Vagina (tissue), 2 donors: ENCODE data around the gene CTNNAL1. TPM values are rescaled to one million over a fixed set of nuclear protein-coding genes. Genes with fewer than 3 reads are reported as not detected.

ENCODE experiments used
- DNase-seq, 2 donors: peaks; one replicate each; pipeline ENCODE4 v3.0.0-alpha.2; 2017; ENCODE audit errors: extremely low spot score in 2 of 2
- H3K27ac ChIP-seq: fragments of 200-600 bp; sonication (generic); one replicate; pipeline ENCODE4 v1.5.1; 2019
- H3K27me3 ChIP-seq: fragments of 200-600 bp; sonication (generic); one replicate; pipeline ENCODE4 v1.5.1; 2019
- H3K36me3 ChIP-seq, 2 donors: fragments of 200-600 bp; sonication (generic); one replicate each; pipeline ENCODE4 v1.5.1; 2017 to 2019
- H3K4me1 ChIP-seq: fragments of 200-600 bp; sonication (generic); one replicate; pipeline ENCODE4 v1.5.1; 2019
- H3K4me3 ChIP-seq, 2 donors: fragments of 200-600 bp; sonication (generic); 1 replicate in 1 of 2; 2 replicates in 1 of 2; pipeline ENCODE4 v1.5.1; 2016 to 2019
- H3K9me3 ChIP-seq: fragments of 200-600 bp; sonication (generic); one replicate; pipeline ENCODE4 v1.5.1; 2019
- CTCF ChIP-seq, 3 experiments: fragments of 450-650 bp in 2 of 3; fragments of 200-600 bp in 1 of 3; sonication (generic) in 1 of 3; IDR thresholded peaks; one replicate each; pipeline ENCODE4 v1.5.1; 2017 to 2019; ENCODE audit warnings: antibody characterized with exemption in 3 of 3, mild to moderate bottlenecking in 2 of 3, moderate library complexity in 2 of 3
- POLR2A ChIP-seq, 2 donors: fragments of 450-650 bp; IDR thresholded peaks; one replicate each; pipeline ENCODE4 v1.6.1; 2017; ENCODE audit warnings: antibody characterized with exemption in 2 of 2, mild to moderate bottlenecking in 2 of 2, moderate library complexity in 2 of 2
- POLR2AphosphoS5 ChIP-seq, 2 donors: sonication (generic); formaldehyde crosslinking; IDR thresholded peaks; one replicate each; pipeline ENCODE4 v1.9.0; 2017; ENCODE audit warnings: antibody characterized with exemption in 2 of 2, mild to moderate bottlenecking in 2 of 2, low read depth in 1 of 2; ENCODE audit not compliant: insufficient read depth in 1 of 2
- intact Hi-C: fragments of 100-400 bp; cut with DNase I; formaldehyde crosslinking; loops from one replicate; pipeline ENCODE4 v1.15.1; 2023
- total RNA-seq: library from RNA; depleted of rRNA; stranded (reverse); fragments of >200 nt; gene quantifications from one replicate; pipeline ENCODE4 v1.2.3, GENCODE V29; 2016

CTNNAL1 gene
- total RNA-seq, 1 donor from 2014 or later: 18.2 TPM

- H3K27ac ChIP-seq: peak overlapping the region; percentile 93
- intact Hi-C loops: loop anchor here (2.0 kb wide), 1 partner anchor 105 kb away; the partner anchor contains the start of gene TMEM245
- peak overlapping the region; percentile 89 to 95 for H3K4me3 ChIP-seq
- TF ChIP-seq CTCF (IDR thresholded peaks at IDR 0.05): peak in 1 of 3 experiments; percentile 24
- TF ChIP-seq POLR2A (IDR thresholded peaks at IDR 0.05): no peak
- H3K27me3 ChIP-seq: no peaks in the 10 kb centered on the region
- no peaks in the 10 kb centered on the region for H3K9me3 ChIP-seq
- peaks cover 26% of the 10 kb centered on the region for H3K4me1 ChIP-seq
- H3K36me3 ChIP-seq: no peaks in the 10 kb centered on the region
- DNase-seq: peak in 1 of 2 donors; percentile 95
These were observed 644 bp upstream of the CTNNAL1 start for GRCh38 chr9:109013679-109014607.

GRCh38 chr9:109012009-109012875 is 1.1 kb downstream of the CTNNAL1 start:
- intact Hi-C loops: loop anchor here (2.0 kb wide), 1 partner anchor 107 kb away; the partner anchor contains the start of gene TMEM245
- H3K27ac ChIP-seq: peak overlapping the region; percentile 93
- DNase-seq: peak in 1 of 2 donors; percentile 89

GRCh38 chr9:109011231-109011671 is 2.0 kb downstream of the CTNNAL1 start:
- no peak for TF ChIP-seq POLR2A (IDR thresholded peaks at IDR 0.05)
- no peak for TF ChIP-seq POLR2AphosphoS5 (IDR thresholded peaks at IDR 0.05; ENCODE audit: insufficient read depth in 1 of 2, low read depth in 1 of 2)
- TF ChIP-seq CTCF (IDR thresholded peaks at IDR 0.05): no peak

More at GRCh38 chr9:109012009-109012875, 1.1 kb downstream of the CTNNAL1 start:
- no peaks in the 10 kb centered on the region for H3K27me3 ChIP-seq
- H3K4me3 ChIP-seq: peak overlapping the region; percentile 89 to 95
- H3K36me3 ChIP-seq: no peaks in the 10 kb centered on the region
- peaks cover 26% of the 10 kb centered on the region for H3K4me1 ChIP-seq
- TF ChIP-seq POLR2AphosphoS5 (IDR thresholded peaks at IDR 0.05; ENCODE audit: insufficient read depth in 1 of 2, low read depth in 1 of 2) (peak; percentile 21 to 83), POLR2A (IDR thresholded peaks at IDR 0.05) (no peak), CTCF (IDR thresholded peaks at IDR 0.05) (no peak)
- no peaks in the 10 kb centered on the region for H3K9me3 ChIP-seq

GRCh38 chr9:109010746-109011145 is 2.6 kb downstream of the CTNNAL1 start:
- intact Hi-C loops: no loop called here
- TF ChIP-seq CTCF (IDR thresholded peaks at IDR 0.05) (no peak), POLR2AphosphoS5 (IDR thresholded peaks at IDR 0.05; ENCODE audit: insufficient read depth in 1 of 2, low read depth in 1 of 2) (peak in 1 of 2 donors; percentile 40), POLR2A (IDR thresholded peaks at IDR 0.05) (no peak)
- no peak for DNase-seq
- no peaks in the 10 kb centered on the region for H3K9me3 ChIP-seq
- H3K27me3 ChIP-seq: no peaks in the 10 kb centered on the region
- peak overlapping the region; percentile 93 for H3K27ac ChIP-seq
- H3K4me3 ChIP-seq: no peak overlapping the region
- H3K4me1 ChIP-seq: peaks cover 26% of the 10 kb centered on the region
- H3K36me3 ChIP-seq: no peaks in the 10 kb centered on the region

More at GRCh38 chr9:109011231-109011671, 2.0 kb downstream of the CTNNAL1 start:
- no peak overlapping the region for H3K4me3 ChIP-seq
- no peaks in the 10 kb centered on the region for H3K27me3 ChIP-seq
- no peak for DNase-seq
- H3K4me1 ChIP-seq: peaks cover 26% of the 10 kb centered on the region
- no peaks in the 10 kb centered on the region for H3K9me3 ChIP-seq
- peak overlapping the region; percentile 93 for H3K27ac ChIP-seq
- no peaks in the 10 kb centered on the region for H3K36me3 ChIP-seq
- intact Hi-C loops: no loop called here
